RWPE2 (cell line): ENCODE results near the gene ISG20L2.
"Not testable (repeated sequence)": the region's sequence is repeated elsewhere in the genome, so short reads cannot be mapped to it uniquely, and the experiment has no call there.

Experiments used
- ATAC-seq: fragments of 200-7000 bp; cut with Tn5 transposase; 3 replicates; pipeline ENCODE4 v1.9.1; 2021; ENCODE audit warnings: low read depth
- DNase-seq: peaks from one replicate; pipeline ENCODE4 v3.0.0-alpha.2; 2020; ENCODE audit warnings: low spot score
- H3K27ac ChIP-seq: fragments of 450-650 bp; 2 replicates; pipeline ENCODE4 v1.5.1; 2017; ENCODE audit warnings: mild to moderate bottlenecking; ENCODE audit not compliant: poor library complexity, severe bottlenecking
- H3K27me3 ChIP-seq: fragments of 250-450 bp; sonication (Bioruptor Pico); 2 replicates; pipeline ENCODE4 v1.5.1; 2021; ENCODE audit warnings: mild to moderate bottlenecking, moderate library complexity; ENCODE audit not compliant: insufficient read depth, poor library complexity, severe bottlenecking
- H3K36me3 ChIP-seq: fragments of 250-450 bp; sonication (Bioruptor Pico); 2 replicates; pipeline ENCODE4 v1.5.1; 2020; ENCODE audit warnings: low read depth, mild to moderate bottlenecking, moderate library complexity
- H3K4me1 ChIP-seq: fragments of 250-450 bp; sonication (Bioruptor Pico); 2 replicates; pipeline ENCODE4 v1.5.1; 2021; ENCODE audit warnings: mild to moderate bottlenecking, moderate library complexity; ENCODE audit not compliant: insufficient read depth, poor library complexity, severe bottlenecking
- H3K4me3 ChIP-seq: fragments of 250-450 bp; sonication (Bioruptor Pico); 2 replicates; pipeline ENCODE4 v1.5.1; 2021; ENCODE audit warnings: mild to moderate bottlenecking, moderate library complexity; ENCODE audit not compliant: severe bottlenecking
- H3K9me3 ChIP-seq: fragments of 250-450 bp; sonication (Bioruptor Pico); 2 replicates; pipeline ENCODE4 v1.5.1; 2021; ENCODE audit warnings: mild to moderate bottlenecking, moderate library complexity; ENCODE audit not compliant: severe bottlenecking
- CTCF ChIP-seq: fragments of 450-650 bp; IDR thresholded peaks from one replicate; pipeline ENCODE4 v1.5.1; 2017; ENCODE audit warnings: mild to moderate bottlenecking, moderate library complexity; ENCODE audit not compliant: poor library complexity, severe bottlenecking

Gene ISG20L2

GRCh38 chr1:156767879-156768604, 39.5 kb upstream of the ISG20L2 start:
- DNase-seq: no peak
- Histone ChIP-seq H3K9me3 (no peaks in the 10 kb centered on the region), H3K27me3 (no peaks in the 10 kb centered on the region), H3K4me1 (no peaks in the 10 kb centered on the region), H3K27ac (peak overlapping the region; percentile 63), H3K4me3 (peak overlapping the region; percentile 97), H3K36me3 (peaks cover 34% of the 10 kb centered on the region)
- no peak for ATAC-seq
- no peak for TF ChIP-seq CTCF

GRCh38 chr1:156767101-156767878, 38.7 kb upstream of the ISG20L2 start, which contains the start of gene PRCC:
TSS of gene PRCC (plus strand) at chr1:156767535. CDS start at chr1:156767772, 237 bp downstream.
- ATAC-seq: peak; percentile 92
- peak; percentile 98 for DNase-seq
- H3K9me3 ChIP-seq: no peaks in the 10 kb centered on the region
- no peak for TF ChIP-seq CTCF
- peak within 1 kb of the TSS; percentile 97 for H3K4me3 ChIP-seq
- no peaks in the 10 kb centered on the region for H3K4me1 ChIP-seq
- H3K27ac ChIP-seq: peak within 1 kb of the TSS; percentile 63
- H3K27me3 ChIP-seq: no peaks in the 10 kb centered on the region
- peaks cover 26% of the 10 kb centered on the region for H3K36me3 ChIP-seq

- Histone ChIP-seq H3K36me3 (peaks cover 19% of the 10 kb centered on the region), H3K27ac (peak overlapping the region; percentile 63), H3K4me1 (no peaks in the 10 kb centered on the region), H3K9me3 (no peaks in the 10 kb centered on the region), H3K4me3 (peak overlapping the region; percentile 97), H3K27me3 (no peaks in the 10 kb centered on the region)
- no peak for TF ChIP-seq CTCF
- ATAC-seq: peak; percentile 12; the same call in 1 of the 3 replicates
- no peak for DNase-seq
Measured at GRCh38 chr1:156766298-156767100, 37.9 kb upstream of the ISG20L2 start.

- ATAC-seq (no peak), DNase-seq (no peak)
- Histone ChIP-seq H3K27me3 (no peaks in the 10 kb centered on the region), H3K4me3 (peak overlapping the region; percentile 97), H3K27ac (peak overlapping the region; percentile 63), H3K4me1 (no peaks in the 10 kb centered on the region), H3K36me3 (peaks cover 10% of the 10 kb centered on the region), H3K9me3 (no peaks in the 10 kb centered on the region)
- no peak for TF ChIP-seq CTCF
Measured at GRCh38 chr1:156765666-156766065, 37.1 kb upstream of the ISG20L2 start.

GRCh38 chr1:156765136-156765535, 36.6 kb upstream of the ISG20L2 start:
- not testable (repeated sequence) for H3K36me3 ChIP-seq, H3K9me3 ChIP-seq, DNase-seq, H3K27ac ChIP-seq, H3K4me3 ChIP-seq, H3K4me1 ChIP-seq, H3K27me3 ChIP-seq, ATAC-seq
